HEK293 (cell line): ENCODE measurements around the gene TLE6.

Experiments used
- CTCF ChIP-seq: fragments of 450-650 bp; formaldehyde crosslinking; IDR thresholded peaks from 2 replicates; pipeline ENCODE4 v1.5.1; 2016; ENCODE audit warnings: missing biosample characterization, missing genetic modification characterization
- ZNF132 ChIP-seq: fragments of 450-650 bp; formaldehyde crosslinking; IDR thresholded peaks from 2 replicates; pipeline ENCODE4 v1.5.1; 2017; ENCODE audit warnings: missing biosample characterization, missing genetic modification characterization, borderline replicate concordance
- ZNF18 ChIP-seq: fragments of 450-650 bp; formaldehyde crosslinking; IDR thresholded peaks from 2 replicates; pipeline ENCODE4 v1.5.1; 2016; ENCODE audit warnings: missing biosample characterization, missing genetic modification characterization
- ZNF274 ChIP-seq, 2 experiments: fragments of 200-500 bp in 1 of 2; fragments of 450-650 bp in 1 of 2; sonication (Bioruptor generic) in 1 of 2; formaldehyde crosslinking in 1 of 2; IDR thresholded peaks; 2 replicates each; pipeline versions ENCODE4 v1.5.1 to v1.6.1; 2014 to 2016; ENCODE audit warnings: borderline replicate concordance in 1 of 2, inconsistent platforms in 1 of 2, low read length in 1 of 2, missing biosample characterization in 1 of 2, missing genetic modification characterization in 1 of 2
- ZNF362 ChIP-seq: fragments of 450-650 bp; formaldehyde crosslinking; IDR thresholded peaks from 2 replicates; pipeline ENCODE4 v1.5.1; 2016; ENCODE audit warnings: missing biosample characterization, missing genetic modification characterization
- ZNF416 ChIP-seq: fragments of 450-650 bp; formaldehyde crosslinking; IDR thresholded peaks from 2 replicates; pipeline ENCODE4 v1.5.1; 2016; ENCODE audit warnings: missing biosample characterization, missing genetic modification characterization
- ZNF426 ChIP-seq: fragments of 450-650 bp; formaldehyde crosslinking; IDR thresholded peaks from 2 replicates; pipeline ENCODE4 v1.5.1; 2017; ENCODE audit warnings: missing biosample characterization, missing genetic modification characterization, mild to moderate bottlenecking, inconsistent platforms, moderate library complexity
- ZNF76 ChIP-seq: fragments of 450-650 bp; formaldehyde crosslinking; IDR thresholded peaks from 2 replicates; pipeline ENCODE4; 2016; ENCODE audit warnings: low read depth, missing biosample characterization, missing genetic modification characterization, borderline replicate concordance

- TF ChIP-seq ZNF18 (no peak), ZNF76 (tag by site-specific recombination) (no peak), ZNF132 (tag by site-specific recombination) (no peak), CTCF (tag by site-specific recombination) (no peak), ZNF416 (tag by site-specific recombination) (no peak), ZNF274 (IDR thresholded peaks at IDR 0.05; ENCODE audit: low read length) (no peak), ZNF274 (tag by site-specific recombination; IDR thresholded peaks at IDR 0.05; ENCODE audit: borderline replicate concordance) (no peak), ZNF426 (tag by site-specific recombination) (no peak), ZNF362 (tag by site-specific recombination) (no peak)
Observed at GRCh38 chr19:3019211-3019854, 42.0 kb downstream of the TLE6 start.
